T-helper 1 cell treated with Interleukin-12 subunit alpha and Interleukin-12 subunit beta and Interleukin-4 antibody, amounts not matched to agents 30 μg/mL and 1 μg/mL, for 36 hours (primary cell): ENCODE results near the gene APOL3.
"Not testable (repeated sequence)": the region's sequence is repeated elsewhere in the genome, so short reads cannot be mapped to it uniquely, and the experiment has no call there.

Source experiments
- H3K27ac Mint-ChIP-seq: one replicate; pipeline ENCODE4 v1.8.0; 2021; ENCODE audit warnings: mild to moderate bottlenecking, mixed read lengths
- H3K27me3 Mint-ChIP-seq: one replicate; pipeline ENCODE4 v1.8.0; 2021; ENCODE audit warnings: low read depth, mixed read lengths
- H3K36me3 Mint-ChIP-seq: one replicate; pipeline ENCODE4 v1.8.0; 2021; ENCODE audit warnings: low read depth, mixed read lengths
- H3K4me1 Mint-ChIP-seq: one replicate; pipeline ENCODE4 v1.8.0; 2021; ENCODE audit warnings: low read depth, mixed read lengths
- H3K4me3 Mint-ChIP-seq: one replicate; pipeline ENCODE4 v1.8.0; 2021; ENCODE audit warnings: mild to moderate bottlenecking, moderate library complexity, mixed read lengths
- H3K9me3 Mint-ChIP-seq: one replicate; pipeline ENCODE4 v1.8.0; 2021; ENCODE audit warnings: mixed read lengths

Gene APOL3

DNA sequence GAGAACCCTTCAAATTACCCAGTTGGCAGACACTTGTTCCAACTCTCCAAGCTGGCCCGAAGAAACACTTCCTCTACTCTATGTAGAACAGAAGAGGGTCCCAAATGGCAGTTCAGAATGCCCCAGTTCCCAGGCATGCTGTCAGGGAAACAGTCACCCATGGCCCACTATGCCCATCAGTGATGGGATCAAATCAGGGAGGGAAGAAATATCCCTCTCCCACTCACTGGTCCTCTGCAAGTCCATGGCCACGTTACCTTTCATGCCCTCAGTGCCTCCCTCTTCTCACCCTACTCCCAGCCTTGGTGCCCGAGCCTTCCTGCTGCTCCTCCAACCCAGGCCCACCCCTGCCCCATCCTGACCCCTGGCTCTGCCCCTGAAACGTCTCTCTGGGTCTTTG lies 16.6 kb downstream of the APOL3 start:
- no peak overlapping the region for H3K27ac Mint-ChIP-seq

DNA sequence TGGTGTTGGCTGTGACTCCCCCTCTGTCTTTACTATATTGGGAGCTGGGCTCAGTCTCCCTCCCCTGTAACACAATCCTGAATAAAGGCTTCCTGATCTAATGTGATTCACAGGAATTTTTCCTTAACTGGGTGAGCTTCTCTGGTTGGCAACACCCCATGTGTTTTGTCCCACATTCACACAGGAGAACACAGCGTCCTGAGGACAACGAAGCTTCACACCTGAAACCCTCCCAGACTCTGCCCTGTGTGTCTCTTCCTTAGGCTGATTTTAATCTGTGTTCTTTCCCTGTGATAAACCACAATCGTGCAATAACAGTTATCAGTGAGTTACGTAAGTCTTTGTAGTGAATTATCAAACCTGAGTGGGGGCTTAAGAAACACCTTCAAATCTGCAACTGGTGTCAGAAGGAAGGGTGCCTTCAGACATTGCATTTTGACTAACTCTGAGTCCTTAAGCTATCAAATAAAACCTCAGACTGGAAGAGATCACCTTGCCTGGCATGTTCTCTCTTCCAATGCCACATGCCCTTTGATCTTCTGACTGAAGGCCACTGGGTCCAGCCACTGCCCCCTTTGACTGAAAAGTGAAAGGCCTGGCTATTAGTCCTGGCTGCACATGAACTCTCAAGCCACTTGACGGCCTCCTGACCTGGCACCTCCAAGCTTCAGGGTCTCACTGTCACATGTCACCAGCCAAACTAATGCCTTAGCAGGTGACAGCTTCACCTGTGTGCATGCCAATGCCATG lies 17.3 kb downstream of the APOL3 start:
- peaks cover 2% of the 10 kb centered on the region for H3K4me1 Mint-ChIP-seq
- H3K27me3 Mint-ChIP-seq, result no peaks in the 10 kb centered on the region
- H3K27ac Mint-ChIP-seq, result no peak overlapping the region
- H3K9me3 Mint-ChIP-seq, result no peaks in the 10 kb centered on the region
- H3K4me3 Mint-ChIP-seq, result no peak overlapping the region
- H3K36me3 Mint-ChIP-seq, result peaks cover 58% of the 10 kb centered on the region

More for the DNA sequence above, 16.6 kb downstream of the APOL3 start:
- Mint-ChIP-seq H3K4me1 (peaks cover 2% of the 10 kb centered on the region), H3K9me3 (no peaks in the 10 kb centered on the region), H3K27me3 (no peaks in the 10 kb centered on the region), H3K36me3 (peaks cover 62% of the 10 kb centered on the region), H3K4me3 (no peak overlapping the region)

DNA sequence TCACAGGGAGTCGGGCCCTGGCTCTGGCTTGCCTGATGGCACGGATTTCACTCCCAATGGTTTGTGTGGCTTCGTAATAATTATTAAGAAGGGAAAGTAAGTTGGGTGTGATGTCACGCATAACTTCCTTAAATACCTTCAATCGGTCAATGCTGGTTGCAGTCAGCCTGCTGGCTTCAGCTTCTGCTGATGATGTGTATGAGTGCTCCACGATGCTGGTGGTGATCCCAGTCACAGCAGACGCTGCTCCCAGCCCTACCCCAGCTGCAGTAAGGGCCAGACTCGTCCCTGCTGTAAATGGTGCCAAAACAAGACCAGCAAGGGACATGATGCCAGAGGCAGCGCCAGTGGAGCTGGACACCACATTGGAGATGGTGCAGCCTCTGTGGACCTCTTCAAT lies 19.1 kb downstream of the APOL3 start:
- Mint-ChIP-seq H3K27ac (no peak overlapping the region), H3K9me3 (no peaks in the 10 kb centered on the region), H3K36me3 (peaks cover 53% of the 10 kb centered on the region), H3K27me3 (no peaks in the 10 kb centered on the region), H3K4me3 (no peak overlapping the region), H3K4me1 (peaks cover 1% of the 10 kb centered on the region)

DNA sequence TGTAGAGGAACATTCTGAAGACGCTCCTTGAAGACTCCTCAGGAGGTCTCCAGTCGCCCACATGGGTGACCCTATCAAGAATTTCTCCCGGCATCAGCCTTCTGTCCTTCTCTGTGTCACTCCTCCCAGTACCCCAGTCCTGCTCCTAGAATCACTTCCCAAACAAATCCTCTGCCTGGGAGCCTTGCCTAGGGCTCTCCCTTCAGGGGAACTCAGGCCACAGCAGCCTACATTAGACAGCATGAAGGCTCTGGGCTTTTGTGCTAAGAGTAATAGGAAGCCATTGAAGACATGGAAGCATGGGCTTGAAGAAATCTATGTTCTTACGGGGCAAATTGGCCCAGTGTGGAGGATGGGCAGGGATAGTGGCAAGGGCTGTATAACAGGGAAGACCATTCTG lies 21.8 kb downstream of the APOL3 start:
- not testable (repeated sequence) for H3K27me3 Mint-ChIP-seq, H3K9me3 Mint-ChIP-seq, H3K4me3 Mint-ChIP-seq
- Mint-ChIP-seq H3K4me1 (peaks cover 11% of the 10 kb centered on the region), H3K36me3 (peaks cover 37% of the 10 kb centered on the region), H3K27ac (peak overlapping the region; percentile 29)

DNA sequence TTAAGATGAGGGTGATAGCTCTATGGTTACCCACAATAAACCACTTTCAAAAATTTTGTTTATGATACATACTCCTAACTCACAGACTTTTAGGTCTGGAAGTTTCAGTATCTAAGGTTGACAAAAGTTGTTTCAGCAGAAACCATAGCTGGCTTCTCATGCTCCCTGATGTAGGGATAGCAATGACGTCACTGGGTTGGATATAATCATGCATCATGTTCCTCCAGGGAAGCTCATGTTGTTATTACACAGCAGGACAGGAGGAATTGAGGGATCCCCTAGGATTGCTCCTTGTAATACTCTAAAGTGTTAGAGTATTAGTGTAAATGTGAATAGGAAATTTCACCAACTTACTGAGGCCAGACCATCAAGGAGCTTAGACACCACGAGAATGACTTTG lies 23.6 kb downstream of the APOL3 start:
- H3K27ac Mint-ChIP-seq, result no peak overlapping the region
- no peaks in the 10 kb centered on the region for H3K9me3 Mint-ChIP-seq
- H3K27me3 Mint-ChIP-seq, result no peaks in the 10 kb centered on the region
- H3K36me3 Mint-ChIP-seq, result peaks cover 23% of the 10 kb centered on the region
- H3K4me3 Mint-ChIP-seq, result no peak overlapping the region
- H3K4me1 Mint-ChIP-seq, result peaks cover 13% of the 10 kb centered on the region

DNA sequence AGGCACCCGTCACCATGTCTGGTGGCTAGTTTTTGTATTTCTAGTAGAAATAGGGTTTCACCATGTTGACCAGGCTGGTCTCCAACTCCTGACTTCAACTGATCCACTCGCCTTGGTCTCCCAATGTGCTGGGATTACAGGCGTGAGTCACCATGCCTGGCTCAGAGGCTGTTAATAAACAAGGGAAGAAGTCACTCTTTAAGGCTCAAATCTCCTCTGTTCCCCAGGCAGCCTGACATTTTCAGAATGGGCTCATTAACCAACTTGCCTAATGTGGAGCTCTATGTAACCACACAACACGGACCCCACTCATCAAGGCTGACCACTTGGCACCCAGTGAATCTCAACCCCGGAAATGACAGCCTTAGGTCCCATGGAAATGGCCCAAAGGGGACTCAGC lies 24.1 kb downstream of the APOL3 start:
- no peaks in the 10 kb centered on the region for H3K9me3 Mint-ChIP-seq
- peaks cover 13% of the 10 kb centered on the region for H3K4me1 Mint-ChIP-seq
- no peak overlapping the region for H3K27ac Mint-ChIP-seq
- H3K4me3 Mint-ChIP-seq, result no peak overlapping the region
- peaks cover 18% of the 10 kb centered on the region for H3K36me3 Mint-ChIP-seq
- H3K27me3 Mint-ChIP-seq, result no peaks in the 10 kb centered on the region

DNA sequence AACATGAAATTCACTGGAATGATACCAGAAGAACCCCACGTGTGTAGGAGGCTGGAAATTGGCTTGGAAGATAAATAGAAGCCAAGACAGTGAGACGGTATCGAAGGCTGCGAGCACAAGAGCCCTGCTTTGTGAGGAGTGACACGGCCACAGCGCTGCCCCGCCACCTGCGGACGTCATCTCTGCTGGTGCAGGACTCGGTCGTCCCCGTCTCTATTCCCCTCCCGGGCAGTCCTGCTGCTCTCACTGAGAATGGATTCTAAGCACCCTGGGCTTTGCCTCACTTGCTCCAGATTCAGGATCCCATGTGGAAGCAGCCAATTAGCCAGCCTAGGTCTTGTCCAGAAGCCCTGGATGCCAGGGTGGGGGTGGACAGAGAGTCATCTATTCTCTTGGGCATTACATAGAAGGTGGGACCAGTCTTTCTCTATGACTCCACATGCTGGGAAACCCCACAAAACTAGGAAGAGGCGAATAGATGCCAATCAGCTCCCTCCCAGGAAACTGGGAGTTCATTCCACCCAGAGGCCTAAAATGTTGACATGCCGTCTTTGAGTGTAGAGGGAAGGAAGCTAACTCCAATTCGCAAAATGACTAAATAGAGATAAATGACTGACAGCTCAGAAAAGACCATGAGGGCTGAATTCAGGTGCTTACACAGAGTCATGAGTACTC lies 25.1 kb downstream of the APOL3 start:
- H3K4me3 Mint-ChIP-seq, result no peak overlapping the region
- H3K36me3 Mint-ChIP-seq, result peaks cover 8% of the 10 kb centered on the region
- no peaks in the 10 kb centered on the region for H3K9me3 Mint-ChIP-seq
- peaks cover 13% of the 10 kb centered on the region for H3K4me1 Mint-ChIP-seq
- H3K27ac Mint-ChIP-seq, result no peak overlapping the region
- no peaks in the 10 kb centered on the region for H3K27me3 Mint-ChIP-seq

DNA sequence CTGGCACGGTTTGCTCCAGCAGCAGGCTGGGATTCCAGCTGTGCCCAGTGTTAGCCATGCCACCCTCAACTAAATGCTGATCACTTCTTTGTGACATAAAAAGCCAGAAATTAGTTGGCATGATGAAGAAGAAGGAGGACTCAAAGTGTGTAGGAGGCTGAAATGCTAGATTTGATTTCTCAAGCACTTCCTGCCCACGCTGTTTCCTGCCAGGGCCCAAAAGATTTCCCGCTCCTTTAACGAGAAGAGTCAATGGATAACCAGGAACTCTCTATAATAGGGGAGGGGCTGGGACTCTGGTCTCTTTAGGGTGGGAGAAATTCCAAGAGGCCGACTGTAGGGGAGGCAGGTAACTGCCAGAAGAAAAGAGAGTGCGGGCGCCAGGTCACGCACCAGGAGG lies 26.4 kb downstream of the APOL3 start:
- Mint-ChIP-seq H3K36me3 (peaks cover 4% of the 10 kb centered on the region), H3K27me3 (no peaks in the 10 kb centered on the region), H3K4me1 (peaks cover 13% of the 10 kb centered on the region), H3K9me3 (no peaks in the 10 kb centered on the region), H3K27ac (peak overlapping the region; percentile 47), H3K4me3 (no peak overlapping the region)

DNA sequence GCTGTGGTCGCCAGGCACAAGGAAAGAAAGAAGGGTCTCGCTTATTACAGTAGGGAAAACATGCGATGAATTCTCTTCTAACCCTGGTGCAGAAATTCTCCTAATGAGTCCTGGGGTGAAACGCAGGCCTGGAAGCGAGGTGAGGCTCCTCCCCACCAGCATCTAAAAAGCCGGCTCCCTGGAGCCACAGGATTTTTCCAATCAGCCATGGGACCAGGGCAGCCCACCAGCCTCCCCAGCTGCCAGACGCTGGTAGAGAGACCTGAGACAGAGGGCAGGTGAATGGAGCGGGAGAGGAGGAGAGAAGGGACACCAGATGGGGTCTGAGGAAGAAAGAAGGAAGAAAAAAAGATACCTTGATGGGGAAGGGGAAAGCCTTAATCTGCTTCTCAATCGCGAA lies 28.6 kb downstream of the APOL3 start:
- H3K4me3 Mint-ChIP-seq, result no peak overlapping the region
- H3K4me1 Mint-ChIP-seq, result peaks cover 12% of the 10 kb centered on the region
- no peaks in the 10 kb centered on the region for H3K9me3 Mint-ChIP-seq
- H3K27me3 Mint-ChIP-seq, result peaks cover under 1% of the 10 kb centered on the region
- peak overlapping the region; percentile 46 for H3K27ac Mint-ChIP-seq
- H3K36me3 Mint-ChIP-seq, result no peaks in the 10 kb centered on the region

DNA sequence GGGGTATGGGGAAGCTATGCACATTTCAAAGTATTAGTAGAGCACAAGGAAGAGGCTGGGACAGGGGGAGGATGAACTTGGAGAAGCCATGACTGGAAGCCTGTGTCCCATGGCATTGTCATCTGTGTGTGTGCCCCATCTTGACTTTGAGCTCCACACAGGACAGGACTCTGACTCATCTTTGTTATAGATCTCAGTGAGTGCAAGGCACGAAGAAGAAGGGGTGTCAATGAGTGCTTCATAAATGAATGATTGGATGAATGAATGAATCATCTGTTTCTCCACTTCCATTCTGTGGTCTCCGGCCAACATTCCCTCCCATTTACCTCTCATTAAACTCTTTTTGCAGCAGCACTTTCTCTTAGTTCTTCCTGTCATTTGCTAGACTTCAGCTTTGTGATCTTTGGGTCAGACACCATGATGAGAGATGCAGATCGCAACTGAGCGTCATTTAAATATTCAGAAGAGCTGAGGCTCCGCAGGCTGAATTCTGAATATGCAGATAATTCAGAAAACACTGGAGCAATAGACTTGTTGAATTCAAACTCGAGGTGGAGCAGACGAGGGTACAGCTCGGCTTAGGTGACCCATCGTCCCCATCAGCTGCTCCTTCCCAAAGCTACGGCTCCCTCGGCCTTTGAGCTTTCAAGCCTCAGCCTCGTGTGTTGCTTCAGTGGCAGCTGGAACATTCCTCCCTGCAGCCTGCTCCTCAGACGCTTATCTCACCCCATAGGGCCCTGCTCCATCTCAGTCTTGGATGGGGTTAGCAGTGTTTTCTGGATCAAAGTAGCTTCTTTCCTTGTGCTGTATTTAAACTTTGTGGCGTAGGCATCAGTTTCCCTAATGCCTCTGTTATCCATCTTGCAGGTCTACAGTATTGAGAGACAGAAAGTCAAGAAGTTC lies 30.8 kb downstream of the APOL3 start:
- peaks cover 3% of the 10 kb centered on the region for H3K27me3 Mint-ChIP-seq
- no peak overlapping the region for H3K4me3 Mint-ChIP-seq
- H3K4me1 Mint-ChIP-seq, result peaks cover 11% of the 10 kb centered on the region
- H3K9me3 Mint-ChIP-seq, result no peaks in the 10 kb centered on the region
- H3K36me3 Mint-ChIP-seq, result no peaks in the 10 kb centered on the region
- no peak overlapping the region for H3K27ac Mint-ChIP-seq

DNA sequence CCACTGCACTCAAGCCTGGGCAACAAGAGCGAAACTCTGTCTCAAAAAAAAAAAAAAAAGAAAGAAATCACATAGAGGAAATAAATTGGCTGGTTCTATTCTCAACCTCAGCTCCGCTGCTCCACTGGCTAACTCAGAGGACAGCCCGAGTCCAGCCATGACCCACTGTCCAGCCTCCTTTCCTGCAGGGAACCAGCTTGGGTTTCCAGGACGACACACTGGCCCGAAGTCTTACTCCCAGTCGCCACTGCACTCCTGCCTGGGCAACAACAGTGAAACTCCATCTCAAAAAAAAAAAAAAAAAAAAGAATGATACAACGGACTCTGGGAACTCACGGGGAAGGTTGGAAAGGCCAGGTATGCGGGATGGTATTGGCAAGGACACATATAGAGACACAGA lies 31.5 kb downstream of the APOL3 start:
- no peak overlapping the region for H3K27ac Mint-ChIP-seq

DNA sequence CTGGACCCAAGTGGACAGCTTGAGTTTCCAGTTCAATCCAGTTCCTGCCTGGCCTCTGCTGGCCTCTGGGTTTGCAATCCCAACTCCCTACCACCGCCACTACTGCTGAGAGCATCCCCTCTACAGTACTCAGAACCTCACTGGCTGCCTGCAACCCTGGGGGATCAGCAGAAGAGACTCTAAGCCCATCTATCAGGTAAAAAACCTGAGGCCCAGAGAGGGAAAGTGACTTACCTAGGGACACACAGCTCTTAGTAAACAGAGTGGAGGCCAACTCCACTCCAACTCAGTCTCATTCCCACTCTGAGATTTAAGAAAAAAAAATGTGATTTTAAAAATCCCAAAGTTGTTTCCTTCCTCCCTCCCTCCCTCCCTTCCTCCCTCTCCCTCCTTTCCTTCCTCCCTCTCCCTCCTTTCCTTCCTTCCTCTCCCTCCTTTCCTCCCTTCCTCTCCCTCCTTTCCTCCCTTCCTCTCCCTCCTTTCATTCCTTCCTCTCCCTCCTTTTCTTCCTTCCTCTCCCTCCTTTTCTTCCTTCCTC lies 34.5 kb downstream of the APOL3 start:
- no peaks in the 10 kb centered on the region for H3K9me3 Mint-ChIP-seq
- no peak overlapping the region for H3K4me3 Mint-ChIP-seq
- no peaks in the 10 kb centered on the region for H3K36me3 Mint-ChIP-seq
- peaks cover 3% of the 10 kb centered on the region for H3K27me3 Mint-ChIP-seq
- H3K4me1 Mint-ChIP-seq, result peaks cover 9% of the 10 kb centered on the region
- no peak overlapping the region for H3K27ac Mint-ChIP-seq

More for the DNA sequence above, 31.5 kb downstream of the APOL3 start:
- H3K4me3 Mint-ChIP-seq, result no peak overlapping the region
- no peaks in the 10 kb centered on the region for H3K36me3 Mint-ChIP-seq
- H3K9me3 Mint-ChIP-seq, result no peaks in the 10 kb centered on the region
- H3K4me1 Mint-ChIP-seq, result peaks cover 8% of the 10 kb centered on the region
- H3K27me3 Mint-ChIP-seq, result peaks cover 3% of the 10 kb centered on the region

DNA sequence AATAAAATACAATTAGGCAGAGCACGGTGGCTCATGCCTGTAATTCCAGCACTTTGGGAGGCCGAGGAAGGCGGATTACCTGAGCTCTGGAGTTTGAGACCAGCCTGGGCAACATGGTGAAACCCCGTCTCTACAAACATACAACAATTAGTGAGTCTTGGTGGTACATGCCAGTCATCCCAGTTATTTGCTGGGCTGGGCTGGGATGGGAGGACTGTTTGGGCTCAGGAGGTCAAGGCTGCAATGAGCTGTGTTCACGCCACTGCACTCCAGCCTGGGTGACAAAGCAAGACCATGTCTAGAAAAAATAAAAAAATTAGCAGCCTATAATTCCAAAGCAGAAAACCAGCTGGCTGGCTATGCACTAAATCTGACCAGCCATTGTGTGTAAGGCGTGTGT lies 35.1 kb downstream of the APOL3 start:
- peaks cover 3% of the 10 kb centered on the region for H3K27me3 Mint-ChIP-seq
- no peak overlapping the region for H3K4me3 Mint-ChIP-seq
- no peaks in the 10 kb centered on the region for H3K9me3 Mint-ChIP-seq
- peaks cover 9% of the 10 kb centered on the region for H3K4me1 Mint-ChIP-seq
- H3K27ac Mint-ChIP-seq, result no peak overlapping the region
- no peaks in the 10 kb centered on the region for H3K36me3 Mint-ChIP-seq

DNA sequence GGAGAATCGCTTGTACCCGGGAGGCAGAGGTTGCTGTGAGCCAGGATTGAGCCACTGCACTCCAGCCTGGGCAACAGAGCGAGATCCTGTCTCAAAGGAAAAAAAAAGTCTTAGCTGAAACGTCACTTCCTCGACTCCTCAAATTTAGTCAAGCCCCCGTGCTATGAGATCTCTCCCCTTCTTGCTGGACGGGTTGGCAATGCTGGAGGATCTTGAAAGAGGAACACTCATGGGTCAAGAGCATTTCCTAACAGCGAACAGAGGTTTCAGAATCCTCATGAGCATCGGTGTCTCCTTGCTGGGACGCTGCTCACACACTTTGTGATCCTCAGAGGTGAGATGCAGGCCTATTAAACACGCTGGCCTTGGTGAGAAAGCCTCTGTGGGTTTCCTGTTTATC lies 35.9 kb downstream of the APOL3 start:
- no peaks in the 10 kb centered on the region for H3K36me3 Mint-ChIP-seq
- H3K4me1 Mint-ChIP-seq, result peaks cover 9% of the 10 kb centered on the region
- no peak overlapping the region for H3K4me3 Mint-ChIP-seq
- H3K27me3 Mint-ChIP-seq, result peaks cover 3% of the 10 kb centered on the region
- no peaks in the 10 kb centered on the region for H3K9me3 Mint-ChIP-seq
- peak overlapping the region; percentile 55 for H3K27ac Mint-ChIP-seq
